ENCODE results near the gene DUSP28. TPM values are rescaled to one million over a fixed set of nuclear protein-coding genes. Genes with fewer than 3 reads are reported as not detected.

The DUSP28 gene
- total and polyA plus RNA-seq, 2 of the 13 experiments (the other 11 are each of a cell fraction or from before 2014, with no cell fraction given): 5.2 to 8.6 TPM

DNA sequence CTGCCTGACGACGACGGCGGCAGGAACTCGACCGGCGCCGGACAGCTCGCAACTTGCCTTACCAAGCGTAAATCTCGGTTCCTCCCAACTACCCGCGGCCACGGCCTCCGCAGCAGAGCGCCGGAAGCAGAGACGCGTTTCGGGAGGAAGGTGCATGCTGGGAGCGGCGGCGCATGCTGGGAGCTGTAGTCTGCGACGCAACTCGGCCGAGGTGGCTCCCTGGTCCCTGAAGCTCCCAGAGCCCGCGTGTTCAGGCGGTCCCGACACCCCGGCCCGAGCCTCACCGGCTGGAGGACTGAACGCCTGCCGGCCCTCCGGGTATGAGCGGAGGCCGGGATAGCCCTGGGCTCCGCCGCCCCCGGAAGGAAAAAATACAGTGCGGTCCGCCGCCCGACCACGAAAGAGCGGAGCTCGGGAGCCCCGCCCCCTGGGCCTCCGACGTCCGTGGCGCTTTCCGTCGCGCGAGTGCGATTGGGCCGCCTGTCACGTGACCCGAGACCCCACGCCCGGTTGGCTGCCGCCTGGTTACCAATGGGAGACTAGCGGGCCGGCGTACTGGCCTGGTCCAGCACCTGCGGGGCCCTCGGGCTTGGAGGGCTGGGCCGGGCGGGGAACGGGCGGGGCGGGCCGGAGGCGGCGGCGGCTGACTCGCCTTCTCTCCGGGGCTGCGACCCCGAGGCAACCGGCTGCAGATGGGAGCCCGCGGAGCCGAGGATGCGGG, 26.2 kb downstream of the DUSP28 start, which contains the start of gene CAPN10 (continued):
- TF ChIP-seq ZNF484 (CRISPR knock-in tag; IDR thresholded peaks at IDR 0.05; ENCODE audit: borderline replicate concordance, low read depth) (0 out of 2 replicates have a peak, but pooled peaks have one; percentile 76), TEAD3 (CRISPR knock-in tag; optimal IDR thresholded peaks at IDR 0.05; ENCODE audit: borderline replicate concordance) (peak; percentile 73), ZNF577 (CRISPR knock-in tag; IDR thresholded peaks at IDR 0.05; ENCODE audit: borderline replicate concordance, low read depth) (no peak), TEAD2 (CRISPR knock-in tag; IDR thresholded peaks at IDR 0.05) (0 out of 2 replicates have a peak, but pooled peaks have one; percentile 75), RARG (CRISPR knock-in tag; IDR thresholded peaks at IDR 0.05; ENCODE audit: low read depth) (0 out of 2 replicates have a peak, but pooled peaks have one; percentile 52), ZNF331 (CRISPR knock-in tag; IDR thresholded peaks at IDR 0.05) (peak; percentile 75), ZSCAN29 (CRISPR knock-in tag; conservative IDR thresholded peaks at IDR 0.05) (no peak; the same call in 1 of the 2 replicates), ZNF776 (CRISPR knock-in tag; IDR thresholded peaks at IDR 0.05) (no peak; the same call in 1 of the 2 replicates), SUZ12 (IDR thresholded peaks at IDR 0.05; ENCODE audit: low read depth, low read length) (peak; percentile 94), ZNF333 (CRISPR knock-in tag; IDR thresholded peaks at IDR 0.05; ENCODE audit: borderline replicate concordance) (peak; percentile 65; the same call in 1 of the 2 replicates), ZNF777 (CRISPR knock-in tag; IDR thresholded peaks at IDR 0.05) (0 out of 2 replicates have a peak, but pooled peaks have one; percentile 47), SP2 (CRISPR knock-in tag; IDR thresholded peaks at IDR 0.05) (peak; percentile 68), HDAC6 (IDR thresholded peaks at IDR 0.05; ENCODE audit: low read depth, low read length) (no peak), SMAD3 (CRISPR knock-in tag; IDR thresholded peaks at IDR 0.05) (no peak), ZNF614 (CRISPR knock-in tag; IDR thresholded peaks at IDR 0.05; ENCODE audit: borderline replicate concordance) (peak; percentile 85; the same call in 1 of the 2 replicates)
- TF ChIP-seq, protein P1, sequence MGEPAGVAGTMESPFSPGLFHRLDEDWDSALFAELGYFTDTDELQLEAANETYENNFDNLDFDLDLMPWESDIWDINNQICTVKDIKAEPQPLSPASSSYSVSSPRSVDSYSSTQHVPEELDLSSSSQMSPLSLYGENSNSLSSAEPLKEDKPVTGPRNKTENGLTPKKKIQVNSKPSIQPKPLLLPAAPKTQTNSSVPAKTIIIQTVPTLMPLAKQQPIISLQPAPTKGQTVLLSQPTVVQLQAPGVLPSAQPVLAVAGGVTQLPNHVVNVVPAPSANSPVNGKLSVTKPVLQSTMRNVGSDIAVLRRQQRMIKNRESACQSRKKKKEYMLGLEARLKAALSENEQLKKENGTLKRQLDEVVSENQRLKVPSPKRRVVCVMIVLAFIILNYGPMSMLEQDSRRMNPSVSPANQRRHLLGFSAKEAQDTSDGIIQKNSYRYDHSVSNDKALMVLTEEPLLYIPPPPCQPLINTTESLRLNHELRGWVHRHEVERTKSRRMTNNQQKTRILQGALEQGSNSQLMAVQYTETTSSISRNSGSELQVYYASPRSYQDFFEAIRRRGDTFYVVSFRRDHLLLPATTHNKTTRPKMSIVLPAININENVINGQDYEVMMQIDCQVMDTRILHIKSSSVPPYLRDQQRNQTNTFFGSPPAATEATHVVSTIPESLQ (CRISPR knock-in tag; conservative IDR thresholded peaks at IDR 0.05): no peak; the same call in 1 of the 2 replicates
- TF ChIP-seq, protein P2, sequence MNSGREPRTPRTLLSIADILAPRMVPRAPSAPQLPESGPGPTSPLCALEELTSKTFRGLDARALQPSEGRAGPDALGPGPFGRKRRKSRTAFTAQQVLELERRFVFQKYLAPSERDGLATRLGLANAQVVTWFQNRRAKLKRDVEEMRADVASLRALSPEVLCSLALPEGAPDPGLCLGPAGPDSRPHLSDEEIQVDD (CRISPR knock-in tag; IDR thresholded peaks at IDR 0.05; ENCODE audit: borderline replicate concordance): no peak
- TF ChIP-seq, protein P3, sequence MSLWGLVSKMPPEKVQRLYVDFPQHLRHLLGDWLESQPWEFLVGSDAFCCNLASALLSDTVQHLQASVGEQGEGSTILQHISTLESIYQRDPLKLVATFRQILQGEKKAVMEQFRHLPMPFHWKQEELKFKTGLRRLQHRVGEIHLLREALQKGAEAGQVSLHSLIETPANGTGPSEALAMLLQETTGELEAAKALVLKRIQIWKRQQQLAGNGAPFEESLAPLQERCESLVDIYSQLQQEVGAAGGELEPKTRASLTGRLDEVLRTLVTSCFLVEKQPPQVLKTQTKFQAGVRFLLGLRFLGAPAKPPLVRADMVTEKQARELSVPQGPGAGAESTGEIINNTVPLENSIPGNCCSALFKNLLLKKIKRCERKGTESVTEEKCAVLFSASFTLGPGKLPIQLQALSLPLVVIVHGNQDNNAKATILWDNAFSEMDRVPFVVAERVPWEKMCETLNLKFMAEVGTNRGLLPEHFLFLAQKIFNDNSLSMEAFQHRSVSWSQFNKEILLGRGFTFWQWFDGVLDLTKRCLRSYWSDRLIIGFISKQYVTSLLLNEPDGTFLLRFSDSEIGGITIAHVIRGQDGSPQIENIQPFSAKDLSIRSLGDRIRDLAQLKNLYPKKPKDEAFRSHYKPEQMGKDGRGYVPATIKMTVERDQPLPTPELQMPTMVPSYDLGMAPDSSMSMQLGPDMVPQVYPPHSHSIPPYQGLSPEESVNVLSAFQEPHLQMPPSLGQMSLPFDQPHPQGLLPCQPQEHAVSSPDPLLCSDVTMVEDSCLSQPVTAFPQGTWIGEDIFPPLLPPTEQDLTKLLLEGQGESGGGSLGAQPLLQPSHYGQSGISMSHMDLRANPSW (CRISPR knock-in tag; IDR thresholded peaks at IDR 0.05; ENCODE audit: borderline replicate concordance): 0 out of 2 replicates have a peak, but pooled peaks have one; percentile 14
- TF ChIP-seq, protein P4, sequence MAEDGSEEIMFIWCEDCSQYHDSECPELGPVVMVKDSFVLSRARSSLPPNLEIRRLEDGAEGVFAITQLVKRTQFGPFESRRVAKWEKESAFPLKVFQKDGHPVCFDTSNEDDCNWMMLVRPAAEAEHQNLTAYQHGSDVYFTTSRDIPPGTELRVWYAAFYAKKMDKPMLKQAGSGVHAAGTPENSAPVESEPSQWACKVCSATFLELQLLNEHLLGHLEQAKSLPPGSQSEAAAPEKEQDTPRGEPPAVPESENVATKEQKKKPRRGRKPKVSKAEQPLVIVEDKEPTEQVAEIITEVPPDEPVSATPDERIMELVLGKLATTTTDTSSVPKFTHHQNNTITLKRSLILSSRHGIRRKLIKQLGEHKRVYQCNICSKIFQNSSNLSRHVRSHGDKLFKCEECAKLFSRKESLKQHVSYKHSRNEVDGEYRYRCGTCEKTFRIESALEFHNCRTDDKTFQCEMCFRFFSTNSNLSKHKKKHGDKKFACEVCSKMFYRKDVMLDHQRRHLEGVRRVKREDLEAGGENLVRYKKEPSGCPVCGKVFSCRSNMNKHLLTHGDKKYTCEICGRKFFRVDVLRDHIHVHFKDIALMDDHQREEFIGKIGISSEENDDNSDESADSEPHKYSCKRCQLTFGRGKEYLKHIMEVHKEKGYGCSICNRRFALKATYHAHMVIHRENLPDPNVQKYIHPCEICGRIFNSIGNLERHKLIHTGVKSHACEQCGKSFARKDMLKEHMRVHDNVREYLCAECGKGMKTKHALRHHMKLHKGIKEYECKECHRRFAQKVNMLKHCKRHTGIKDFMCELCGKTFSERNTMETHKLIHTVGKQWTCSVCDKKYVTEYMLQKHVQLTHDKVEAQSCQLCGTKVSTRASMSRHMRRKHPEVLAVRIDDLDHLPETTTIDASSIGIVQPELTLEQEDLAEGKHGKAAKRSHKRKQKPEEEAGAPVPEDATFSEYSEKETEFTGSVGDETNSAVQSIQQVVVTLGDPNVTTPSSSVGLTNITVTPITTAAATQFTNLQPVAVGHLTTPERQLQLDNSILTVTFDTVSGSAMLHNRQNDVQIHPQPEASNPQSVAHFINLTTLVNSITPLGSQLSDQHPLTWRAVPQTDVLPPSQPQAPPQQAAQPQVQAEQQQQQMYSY (CRISPR knock-in tag; IDR thresholded peaks at IDR 0.05): no peak; the same call in 1 of the 2 replicates
